Measurements from ENCODE around the gene TXNDC15.

DNA sequence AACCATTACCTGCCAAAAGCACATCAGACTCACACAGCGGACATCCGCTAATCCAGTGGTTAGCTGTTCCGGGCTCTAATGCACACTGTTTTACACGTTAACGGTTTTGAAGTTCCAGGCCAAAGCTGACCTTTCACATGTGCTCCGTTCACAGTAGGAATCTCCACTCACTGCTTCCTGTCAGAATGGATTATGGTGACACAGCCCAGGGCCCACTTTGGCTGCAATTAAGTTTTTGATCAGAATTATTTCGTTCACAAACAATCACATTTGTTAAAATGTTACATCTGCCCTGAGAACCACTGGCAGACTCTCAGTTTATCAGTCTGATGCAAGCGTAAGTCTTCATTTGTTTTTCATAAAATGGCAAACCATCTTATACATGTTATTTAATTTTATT lies 63.4 kb downstream of the TXNDC15 start:
- TF ChIP-seq RARB (CRISPR knock-in tag; IDR thresholded peaks at IDR 0.05) (no peak), ARNTL (CRISPR knock-in tag; IDR thresholded peaks at IDR 0.05; ENCODE audit: borderline replicate concordance, low read depth) (no peak), PPARA (CRISPR knock-in tag; IDR thresholded peaks at IDR 0.05; ENCODE audit: borderline replicate concordance) (no peak), ZNF8 (CRISPR knock-in tag; IDR thresholded peaks at IDR 0.05) (no peak), OSR1 (CRISPR knock-in tag; IDR thresholded peaks at IDR 0.05) (no peak), ZNF70 (CRISPR knock-in tag; IDR thresholded peaks at IDR 0.05) (no peak), ZC3H10 (CRISPR knock-in tag; IDR thresholded peaks at IDR 0.05) (no peak)
- TF ChIP-seq, protein P1, sequence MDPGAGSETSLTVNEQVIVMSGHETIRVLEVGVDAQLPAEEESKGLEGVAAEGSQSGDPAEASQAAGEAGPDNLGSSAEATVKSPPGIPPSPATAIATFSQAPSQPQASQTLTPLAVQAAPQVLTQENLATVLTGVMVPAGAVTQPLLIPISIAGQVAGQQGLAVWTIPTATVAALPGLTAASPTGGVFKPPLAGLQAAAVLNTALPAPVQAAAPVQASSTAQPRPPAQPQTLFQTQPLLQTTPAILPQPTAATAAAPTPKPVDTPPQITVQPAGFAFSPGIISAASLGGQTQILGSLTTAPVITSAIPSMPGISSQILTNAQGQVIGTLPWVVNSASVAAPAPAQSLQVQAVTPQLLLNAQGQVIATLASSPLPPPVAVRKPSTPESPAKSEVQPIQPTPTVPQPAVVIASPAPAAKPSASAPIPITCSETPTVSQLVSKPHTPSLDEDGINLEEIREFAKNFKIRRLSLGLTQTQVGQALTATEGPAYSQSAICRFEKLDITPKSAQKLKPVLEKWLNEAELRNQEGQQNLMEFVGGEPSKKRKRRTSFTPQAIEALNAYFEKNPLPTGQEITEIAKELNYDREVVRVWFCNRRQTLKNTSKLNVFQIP (CRISPR knock-in tag; IDR thresholded peaks at IDR 0.05; ENCODE audit: borderline replicate concordance, low read depth), result no peak
- TF ChIP-seq, protein P2, sequence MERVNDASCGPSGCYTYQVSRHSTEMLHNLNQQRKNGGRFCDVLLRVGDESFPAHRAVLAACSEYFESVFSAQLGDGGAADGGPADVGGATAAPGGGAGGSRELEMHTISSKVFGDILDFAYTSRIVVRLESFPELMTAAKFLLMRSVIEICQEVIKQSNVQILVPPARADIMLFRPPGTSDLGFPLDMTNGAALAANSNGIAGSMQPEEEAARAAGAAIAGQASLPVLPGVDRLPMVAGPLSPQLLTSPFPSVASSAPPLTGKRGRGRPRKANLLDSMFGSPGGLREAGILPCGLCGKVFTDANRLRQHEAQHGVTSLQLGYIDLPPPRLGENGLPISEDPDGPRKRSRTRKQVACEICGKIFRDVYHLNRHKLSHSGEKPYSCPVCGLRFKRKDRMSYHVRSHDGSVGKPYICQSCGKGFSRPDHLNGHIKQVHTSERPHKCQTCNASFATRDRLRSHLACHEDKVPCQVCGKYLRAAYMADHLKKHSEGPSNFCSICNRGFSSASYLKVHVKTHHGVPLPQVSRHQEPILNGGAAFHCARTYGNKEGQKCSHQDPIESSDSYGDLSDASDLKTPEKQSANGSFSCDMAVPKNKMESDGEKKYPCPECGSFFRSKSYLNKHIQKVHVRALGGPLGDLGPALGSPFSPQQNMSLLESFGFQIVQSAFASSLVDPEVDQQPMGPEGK (CRISPR knock-in tag; IDR thresholded peaks at IDR 0.05; ENCODE audit: borderline replicate concordance), result no peak
- TF ChIP-seq, protein P3, sequence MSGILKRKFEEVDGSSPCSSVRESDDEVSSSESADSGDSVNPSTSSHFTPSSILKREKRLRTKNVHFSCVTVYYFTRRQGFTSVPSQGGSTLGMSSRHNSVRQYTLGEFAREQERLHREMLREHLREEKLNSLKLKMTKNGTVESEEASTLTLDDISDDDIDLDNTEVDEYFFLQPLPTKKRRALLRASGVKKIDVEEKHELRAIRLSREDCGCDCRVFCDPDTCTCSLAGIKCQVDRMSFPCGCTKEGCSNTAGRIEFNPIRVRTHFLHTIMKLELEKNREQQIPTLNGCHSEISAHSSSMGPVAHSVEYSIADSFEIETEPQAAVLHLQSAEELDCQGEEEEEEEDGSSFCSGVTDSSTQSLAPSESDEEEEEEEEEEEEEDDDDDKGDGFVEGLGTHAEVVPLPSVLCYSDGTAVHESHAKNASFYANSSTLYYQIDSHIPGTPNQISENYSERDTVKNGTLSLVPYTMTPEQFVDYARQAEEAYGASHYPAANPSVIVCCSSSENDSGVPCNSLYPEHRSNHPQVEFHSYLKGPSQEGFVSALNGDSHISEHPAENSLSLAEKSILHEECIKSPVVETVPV (CRISPR knock-in tag; IDR thresholded peaks at IDR 0.05), result no peak
